PC-3 (cell line): Measurements from ENCODE around the gene ST3GAL3. TPM values are rescaled to one million over a fixed set of nuclear protein-coding genes. Genes with fewer than 3 reads are reported as not detected.
A peak's percentile ranks its signal among the peaks of the same experiment; 100 is the strongest.

Experiments
- ATAC-seq: fragments of 200-7000 bp; cut with Tn5 transposase; 2 replicates; pipeline ENCODE4 v1.9.1; 2020; ENCODE audit warnings: mild to moderate bottlenecking, moderate library complexity
- BruUV-seq: library from RNA; stranded (reverse); fragments of 400-500 nt; replicated peaks from 2 replicates; lab custom pipeline; 2021; lab: Mats Ljungman, UMichigan
- CTCF ChIA-PET: fragments of 300-600 bp; sonication (Branson Sonifier 250); formaldehyde crosslinking; loops from one replicate; lab custom pipeline; 2022; ENCODE audit warnings: antibody characterized with exemption; lab: Charles Lee
- POLR2A ChIA-PET: fragments of 300-600 bp; sonication (Branson Sonifier 250); formaldehyde crosslinking; loops from one replicate; lab custom pipeline; 2022; ENCODE audit warnings: antibody characterized with exemption; ENCODE audit not compliant: unreplicated experiment; lab: Charles Lee
- DNase-seq: peaks from one replicate; pipeline ENCODE4 v3.0.0-alpha.2; 2015
- H2AFZ ChIP-seq: fragments of 300-600 bp; sonication (generic); 2 replicates; pipeline ENCODE4 v1.6.0; 2016; ENCODE audit warnings: antibody characterized with exemption, low read length
- H3F3A ChIP-seq: fragments of 300-600 bp; sonication (generic); one replicate; pipeline ENCODE4 v1.6.0; 2017; ENCODE audit warnings: antibody characterized with exemption, low read length, control low read depth, mild to moderate bottlenecking; ENCODE audit not compliant: unreplicated experiment
- H3K27ac ChIP-seq: fragments of 300-600 bp; sonication (generic); 2 replicates; pipeline ENCODE4 v1.5.1; 2016; ENCODE audit warnings: mild to moderate bottlenecking, low read length
- H3K27me3 ChIP-seq: fragments of 300-600 bp; sonication (generic); 2 replicates; pipeline ENCODE4 v1.6.1; 2016; ENCODE audit warnings: low read length, mixed read lengths
- H3K36me3 ChIP-seq: fragments of 300-600 bp; sonication (generic); 2 replicates; pipeline ENCODE4 v1.6.1; 2016; ENCODE audit warnings: low read depth, mixed run types, low read length, mixed read lengths
- H3K4me1 ChIP-seq: fragments of 300-600 bp; sonication (generic); 2 replicates; pipeline ENCODE4 v1.5.1; 2016; ENCODE audit warnings: low read length; ENCODE audit not compliant: insufficient read depth
- H3K4me2 ChIP-seq: fragments of 300-600 bp; sonication (generic); 2 replicates; pipeline ENCODE4 v1.6.0; 2016; ENCODE audit warnings: low read length
- H3K4me3 ChIP-seq: fragments of 300-600 bp; sonication (generic); 2 replicates; pipeline ENCODE4 v1.5.1; 2016; ENCODE audit warnings: mild to moderate bottlenecking, low read length, mixed read lengths
- H3K79me2 ChIP-seq: fragments of 300-600 bp; sonication (generic); 2 replicates; pipeline ENCODE4 v1.6.1; 2017; ENCODE audit warnings: low read length, mixed read lengths
- H3K9ac ChIP-seq: fragments of 300-600 bp; sonication (generic); 2 replicates; pipeline ENCODE4 v1.6.0; 2016; ENCODE audit warnings: mild to moderate bottlenecking, low read length
- H3K9me2 ChIP-seq: fragments of 300-600 bp; sonication (generic); replicated peaks from 2 replicates; pipeline ENCODE4 v1.6.1; 2016; ENCODE audit warnings: mixed run types, low read length, mixed read lengths
- H3K9me3 ChIP-seq: fragments of 300-600 bp; sonication (generic); 2 replicates; pipeline ENCODE4 v1.6.1; 2016; ENCODE audit warnings: low read length, mixed read lengths
- H4K20me1 ChIP-seq: fragments of 300-600 bp; sonication (generic); 2 replicates; pipeline ENCODE4 v1.6.1; 2016; ENCODE audit warnings: low read length, mixed read lengths
- CTCF ChIP-seq: fragments of 300-600 bp; sonication (generic); conservative IDR thresholded peaks from 2 replicates; pipeline ENCODE4 v1.5.1; 2017; ENCODE audit warnings: antibody characterized with exemption, low read depth, mild to moderate bottlenecking, low read length
- EZH2 ChIP-seq: fragments of 300-600 bp; sonication (generic); IDR thresholded peaks from one replicate; pipeline ENCODE4 v1.6.1; 2017; ENCODE audit warnings: antibody characterized with exemption, mild to moderate bottlenecking, low read length; ENCODE audit not compliant: unreplicated experiment
- EZH2phosphoT487 ChIP-seq: fragments of 300-600 bp; sonication (generic); IDR thresholded peaks from 2 replicates; pipeline ENCODE4 v1.6.1; 2018; ENCODE audit warnings: mild to moderate bottlenecking, antibody characterized with exemption, low read length, borderline replicate concordance
- intact Hi-C: fragments of 100-400 bp; cut with micrococcal nuclease; formaldehyde crosslinking; loops from 2 replicates; pipeline ENCODE4 v1.9.0; 2023
- total RNA-seq: library from RNA; depleted of rRNA; stranded (reverse); fragments of >200 nt; gene quantifications from 2 replicates; pipeline ENCODE4 v1.2.3, GENCODE V29; 2014

Gene ST3GAL3
- total RNA-seq, 1 experiment from 2014 or later = 9.0 TPM

- CTCF ChIA-PET = interaction anchor here (0.8 kb wide), 1 partner anchor 81 kb away, joined by 4 read pairs; no protein-coding TSS in a partner anchor
- no peaks in the 10 kb centered on the region for H4K20me1 ChIP-seq
- H3K36me3 ChIP-seq = no peaks in the 10 kb centered on the region
- no peaks in the 10 kb centered on the region for H3K9me3 ChIP-seq
- H2AFZ ChIP-seq = no peak overlapping the region
- POLR2A ChIA-PET = no interaction called here
- peaks cover 19% of the 10 kb centered on the region for H3K4me1 ChIP-seq
- DNase-seq (peak; percentile 36), ATAC-seq (peak; percentile 48)
- no peaks in the 10 kb centered on the region for H3K9me2 ChIP-seq
- no peak overlapping the region for H3K9ac ChIP-seq
- H3K27ac ChIP-seq = no peak overlapping the region
- intact Hi-C loops = no loop called here
- BruUV-seq = no TSS peak
- TF ChIP-seq CTCF (no peak), EZH2 (no peak), EZH2phosphoT487 (no peak)
- H3K79me2 ChIP-seq = no peaks in the 10 kb centered on the region
- H3K27me3 ChIP-seq = no peaks in the 10 kb centered on the region
- no peak overlapping the region for H3K4me3 ChIP-seq
- H3F3A ChIP-seq = peaks cover 7% of the 10 kb centered on the region
- peak overlapping the region; percentile 5; the same call in 1 of the 2 replicates for H3K4me2 ChIP-seq
Measured at GRCh38 chr1:43853161-43853921, 146.0 kb downstream of the ST3GAL3 start.

- ChIA-PET CTCF (no interaction called here), POLR2A (no interaction called here)
- H3K27ac ChIP-seq = no peak overlapping the region
Measured at GRCh38 chr1:43854473-43854872, 147.1 kb downstream of the ST3GAL3 start.

More at GRCh38 chr1:43854473-43854872, 147.1 kb downstream of the ST3GAL3 start:
- no peaks in the 10 kb centered on the region for H3K9me3 ChIP-seq
- ATAC-seq (no peak), DNase-seq (no peak)
- no peak overlapping the region for H3K4me3 ChIP-seq
- H2AFZ ChIP-seq = no peak overlapping the region
- intact Hi-C loops = no loop called here
- H3F3A ChIP-seq = peaks cover 7% of the 10 kb centered on the region
- peaks cover 27% of the 10 kb centered on the region for H3K4me1 ChIP-seq
- TF ChIP-seq EZH2phosphoT487 = no peak
- no peak for TF ChIP-seq CTCF
- no peaks in the 10 kb centered on the region for H3K79me2 ChIP-seq
- H3K4me2 ChIP-seq = no peak overlapping the region
- H3K9ac ChIP-seq = no peak overlapping the region
- H3K9me2 ChIP-seq = no peaks in the 10 kb centered on the region
- no TSS peak for BruUV-seq
- no peaks in the 10 kb centered on the region for H3K36me3 ChIP-seq
- no peaks in the 10 kb centered on the region for H3K27me3 ChIP-seq
- H4K20me1 ChIP-seq = no peaks in the 10 kb centered on the region
